Measurements from ENCODE around the gene DSN1.

- TF ChIP-seq CTCF (IDR thresholded peaks at IDR 0.05) = no peak
- TF ChIP-seq POLR2A (IDR thresholded peaks at IDR 0.05) = no peak
- TF ChIP-seq EP300 (IDR thresholded peaks at IDR 0.05) = no peak
Observed at GRCh38 chr20:36796875-36797274, 23.3 kb upstream of the DSN1 start.
